Activated CD4-positive, alpha-beta T cell treated with anti-CD3 and anti-CD28 coated beads for 4 hours (primary cell): Measurements from ENCODE around the gene NIBAN1.
A peak's percentile ranks its signal among the peaks of the same experiment; 100 is the strongest.
"Not testable (repeated sequence)": the region's sequence is repeated elsewhere in the genome, so short reads cannot be mapped to it uniquely, and the experiment has no call there.

ENCODE experiments used
- DNase-seq, 2 donors: peaks; one replicate each; pipeline ENCODE4 v3.0.0-alpha.2; 2020

Gene NIBAN1

GRCh38 chr1:184974056-184974836 is at the start of gene NIBAN1:
TSS of gene NIBAN1 (minus strand) at chr1:184974508. CDS start at chr1:184974356, 152 bp downstream.
- peak; percentile 55 to 66 for DNase-seq

GRCh38 chr1:185017966-185018365 is 43.7 kb upstream of the NIBAN1 start:
- DNase-seq = no peak

GRCh38 chr1:185017338-185017737 is 43.0 kb upstream of the NIBAN1 start:
- no peak for DNase-seq

DNA sequence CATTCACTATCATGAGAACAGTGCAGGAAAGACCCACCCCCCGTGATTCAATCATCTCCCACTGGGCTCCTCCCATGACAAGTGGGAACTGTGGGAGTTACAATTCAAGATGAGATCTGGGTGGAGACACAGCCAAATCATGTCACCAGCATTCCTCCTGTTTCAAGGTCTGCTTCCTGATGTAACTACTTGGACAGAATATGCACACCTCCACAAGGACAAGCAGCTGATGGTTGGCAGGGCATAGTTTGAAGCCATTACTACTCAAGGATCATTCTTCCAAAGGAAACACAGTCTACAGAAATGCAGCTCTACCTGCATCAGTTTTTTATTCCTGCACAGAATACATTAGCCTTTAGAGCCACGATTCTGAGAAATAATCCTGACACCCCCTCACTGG is 42.6 kb upstream of the NIBAN1 start:
- DNase-seq = no peak

GRCh38 chr1:185015631-185016030 is 41.3 kb upstream of the NIBAN1 start:
- no peak for DNase-seq

GRCh38 chr1:185014941-185015340 is 40.6 kb upstream of the NIBAN1 start:
- no peak for DNase-seq

- no peak for DNase-seq
Measured at GRCh38 chr1:185010361-185010760, 36.1 kb upstream of the NIBAN1 start.

GRCh38 chr1:185008838-185009237 is 34.5 kb upstream of the NIBAN1 start:
- no peak for DNase-seq

- not testable (repeated sequence) for DNase-seq
Measured at GRCh38 chr1:185001312-185001880, 27.1 kb upstream of the NIBAN1 start.

DNA sequence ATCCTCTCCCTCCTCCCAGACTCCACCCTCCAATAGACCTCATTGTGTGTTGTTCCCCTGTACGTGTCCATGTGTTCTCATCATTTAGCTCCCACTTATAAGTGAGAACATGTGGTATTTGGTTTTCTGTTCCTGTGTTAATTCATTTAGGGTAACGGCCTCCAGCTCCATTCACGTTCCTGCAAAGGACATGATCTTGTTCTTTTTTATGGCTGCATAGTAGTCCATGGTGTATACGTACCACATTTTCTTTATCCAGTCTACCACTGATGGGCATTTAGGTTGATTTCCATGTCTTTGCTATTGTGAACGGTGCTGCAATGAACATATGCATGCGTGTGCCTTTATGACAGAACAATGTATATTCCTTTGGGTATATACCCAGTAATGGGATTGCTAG is 25.7 kb upstream of the NIBAN1 start:
- not testable (repeated sequence) for DNase-seq

DNA sequence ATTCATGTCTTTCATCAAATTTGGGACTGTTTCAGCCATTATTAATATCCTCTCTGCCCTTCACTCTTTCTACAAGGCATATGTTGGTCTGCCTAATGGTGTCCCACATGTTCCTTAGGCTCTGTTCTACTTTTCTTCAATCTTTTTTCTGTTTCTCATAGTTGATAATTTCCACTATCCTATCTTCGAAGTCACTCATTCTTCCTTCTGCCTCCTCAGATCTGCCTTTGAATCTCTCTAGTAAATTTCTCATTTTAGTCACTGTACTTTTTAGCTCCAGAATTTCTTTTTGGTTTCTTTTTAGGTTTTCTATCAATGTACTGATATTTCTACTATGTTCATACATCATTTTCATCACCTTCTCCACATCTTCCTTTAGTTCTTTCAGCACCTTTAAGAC is 20.0 kb upstream of the NIBAN1 start:
- DNase-seq = no peak

DNA sequence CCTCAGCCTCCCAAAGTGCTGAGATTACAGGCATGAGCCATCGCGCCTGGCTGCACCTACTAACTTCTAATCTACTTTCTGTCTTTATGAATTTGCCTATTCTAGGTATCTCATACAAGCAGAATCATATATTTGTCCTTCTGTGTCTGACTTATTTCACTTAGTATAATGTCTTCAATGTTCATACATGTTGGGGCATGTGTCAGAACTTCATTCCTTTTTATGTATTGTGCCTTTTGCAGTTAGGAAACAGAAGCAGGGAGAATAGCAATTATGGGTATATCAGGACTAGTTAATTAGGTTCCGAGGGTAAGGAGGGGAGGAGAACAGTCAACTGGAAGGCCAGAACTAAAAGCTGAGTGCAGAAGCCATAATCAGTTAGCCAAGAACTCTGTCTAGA is 18.0 kb upstream of the NIBAN1 start:
- no peak for DNase-seq

- DNase-seq = no peak
Measured at GRCh38 chr1:184990204-184990603, 15.9 kb upstream of the NIBAN1 start.

DNA sequence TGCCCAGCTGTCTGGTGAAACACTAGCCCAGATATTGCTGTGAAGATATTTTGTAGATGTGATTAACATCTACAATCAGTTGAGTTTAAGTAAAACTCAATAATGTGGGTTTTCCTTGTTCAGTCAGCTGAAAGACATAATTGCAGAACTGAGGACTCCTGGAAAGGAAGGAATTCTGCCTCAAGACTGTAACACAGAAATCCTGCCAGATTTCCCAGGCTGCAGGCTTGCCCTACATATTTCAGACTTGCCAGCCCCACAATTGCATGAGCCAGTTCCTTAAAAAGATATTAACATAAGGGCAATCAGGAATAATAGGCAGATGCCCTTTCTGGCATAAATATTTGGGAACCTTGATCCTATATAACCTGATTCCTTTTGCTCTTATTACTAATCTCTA is 14.2 kb upstream of the NIBAN1 start:
- no peak for DNase-seq

DNA sequence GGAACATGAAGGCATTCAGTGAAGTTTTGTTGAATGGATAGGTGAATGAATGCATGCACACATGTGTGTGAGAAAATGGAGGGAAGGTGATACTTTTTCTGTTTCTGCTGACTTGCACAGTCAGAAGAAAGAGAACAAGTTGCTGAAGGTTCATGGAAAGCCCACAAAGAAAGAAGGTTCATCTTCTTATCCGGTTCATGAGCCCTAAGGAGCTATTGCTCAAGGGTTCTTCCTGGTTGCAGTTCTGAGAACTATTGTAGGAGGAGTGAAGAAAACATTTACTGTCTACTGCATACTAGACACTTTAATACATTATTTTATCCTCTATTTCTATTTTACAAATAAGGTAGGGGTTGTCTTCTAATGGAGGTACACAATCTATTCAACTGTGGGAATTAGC is 13.4 kb upstream of the NIBAN1 start:
- no peak for DNase-seq

GRCh38 chr1:184986250-184986649 is 11.9 kb upstream of the NIBAN1 start:
- no peak for DNase-seq

DNA sequence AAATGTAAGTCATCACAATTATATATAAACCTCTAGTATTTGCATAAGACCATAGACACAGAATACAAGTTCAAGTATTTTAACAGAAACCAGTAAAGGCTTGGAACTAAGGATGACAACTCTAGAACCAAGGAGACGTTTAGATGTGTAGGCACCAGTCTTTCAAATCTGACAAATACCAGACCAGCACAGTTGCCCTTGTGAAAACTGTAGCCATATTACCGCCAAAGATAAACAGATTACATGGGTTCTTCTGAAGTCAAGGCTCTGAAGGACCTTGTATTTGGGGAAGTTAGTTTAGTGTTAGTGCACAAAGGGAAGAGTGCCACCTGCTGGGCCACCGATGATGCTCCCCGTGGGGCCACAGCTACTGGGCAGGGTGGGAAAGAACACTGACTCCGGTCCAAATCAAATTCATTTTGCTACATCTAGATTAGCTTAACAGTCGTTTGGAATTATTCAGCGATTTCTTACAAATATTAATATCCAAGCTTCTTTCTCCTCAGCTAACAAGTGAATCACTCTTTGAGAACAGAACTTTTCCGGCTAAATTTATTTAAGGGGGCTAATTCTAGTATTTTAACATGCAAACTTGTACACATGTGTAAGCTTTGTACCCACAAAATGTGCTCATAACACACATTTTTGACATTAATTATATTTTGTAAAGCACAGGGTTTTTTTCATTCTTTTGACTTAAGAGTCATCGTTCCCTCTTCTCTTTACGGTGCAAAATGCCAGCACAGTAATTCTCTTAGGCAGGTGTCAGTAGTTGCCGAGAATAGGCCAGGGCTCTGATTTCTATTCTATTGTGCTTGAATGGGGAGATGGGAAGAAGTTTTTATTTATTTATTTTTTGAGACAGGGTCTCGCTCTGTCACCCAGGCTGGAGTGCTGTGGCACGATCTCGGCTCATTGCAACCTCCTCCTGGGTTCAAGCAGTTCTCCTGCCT is 8.0 kb upstream of the NIBAN1 start:
- peak; percentile 70 to 73 for DNase-seq

DNA sequence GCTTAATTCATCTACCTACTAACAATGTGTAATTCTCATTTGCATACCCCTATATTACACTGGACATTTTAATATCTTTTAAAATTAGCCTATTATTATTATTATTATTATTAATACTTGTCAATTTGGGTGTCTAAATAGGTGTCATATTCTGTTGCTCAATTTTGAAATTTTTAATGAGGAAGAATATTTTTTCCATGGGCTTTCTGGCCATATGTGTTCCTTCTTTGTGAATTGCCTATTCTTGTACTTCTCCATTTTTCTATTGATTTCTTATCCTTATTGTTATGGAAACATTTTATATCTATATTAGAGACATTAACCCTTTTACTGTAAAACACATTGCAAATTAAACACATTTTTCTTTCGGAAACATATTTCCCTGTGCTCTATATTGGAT is 6.4 kb upstream of the NIBAN1 start:
- DNase-seq = no peak

- DNase-seq = no peak
Measured at GRCh38 chr1:184975208-184975870, 1.0 kb upstream of the NIBAN1 start.

GRCh38 chr1:184974837-184975115 is 468 bp upstream of the NIBAN1 start:
- no peak for DNase-seq

GRCh38 chr1:184973272-184974055 is 844 bp downstream of the NIBAN1 start:
- peak; percentile 44 to 50 for DNase-seq

- no peak for DNase-seq
Measured at GRCh38 chr1:184972315-184973055, 1.8 kb downstream of the NIBAN1 start.
